GM18502 (cell line): Measurements from ENCODE around the gene ADCY9.

Source experiments
- ATAC-seq: cut with Tn5 transposase; IDR thresholded peaks from one replicate; pipeline ENCODE4 v1.9.1; 2021; ENCODE audit warnings: mild to moderate bottlenecking; ENCODE audit not compliant: unreplicated experiment, poor library complexity

The ADCY9 gene

GRCh38 chr16:4096509-4096908, 19.7 kb downstream of the ADCY9 start:
- no peak for ATAC-seq

DNA sequence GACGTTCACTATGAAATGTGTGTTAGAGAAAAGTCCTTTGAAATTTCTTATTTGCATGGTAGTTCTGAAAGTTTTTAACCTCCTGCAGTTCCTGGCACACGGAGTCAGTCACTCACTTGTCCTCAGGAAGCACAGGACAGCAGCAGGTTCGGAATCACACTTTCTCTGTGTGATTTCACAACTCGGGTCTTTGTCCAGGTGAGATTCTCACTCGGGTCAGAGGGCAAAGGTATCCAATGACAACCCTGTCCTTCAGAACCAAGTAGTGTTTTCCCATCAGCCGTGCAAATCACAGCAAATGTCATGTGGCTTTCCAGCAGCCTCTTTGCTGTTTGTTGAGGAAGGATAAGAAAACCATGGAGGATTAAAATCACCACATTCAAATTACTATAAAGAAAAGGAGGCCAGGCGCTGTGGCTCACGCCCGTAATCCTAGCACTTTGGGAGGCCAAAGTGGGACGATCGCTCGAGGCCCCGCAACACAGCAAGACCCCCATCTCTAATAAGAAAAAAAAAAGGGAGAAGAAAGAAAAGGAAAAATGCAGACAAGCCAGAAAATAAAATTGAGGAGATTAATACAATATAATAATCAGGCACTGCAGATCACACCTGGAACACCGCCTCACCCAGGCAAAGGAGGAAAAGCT, 22.0 kb downstream of the ADCY9 start:
- no peak for ATAC-seq

DNA sequence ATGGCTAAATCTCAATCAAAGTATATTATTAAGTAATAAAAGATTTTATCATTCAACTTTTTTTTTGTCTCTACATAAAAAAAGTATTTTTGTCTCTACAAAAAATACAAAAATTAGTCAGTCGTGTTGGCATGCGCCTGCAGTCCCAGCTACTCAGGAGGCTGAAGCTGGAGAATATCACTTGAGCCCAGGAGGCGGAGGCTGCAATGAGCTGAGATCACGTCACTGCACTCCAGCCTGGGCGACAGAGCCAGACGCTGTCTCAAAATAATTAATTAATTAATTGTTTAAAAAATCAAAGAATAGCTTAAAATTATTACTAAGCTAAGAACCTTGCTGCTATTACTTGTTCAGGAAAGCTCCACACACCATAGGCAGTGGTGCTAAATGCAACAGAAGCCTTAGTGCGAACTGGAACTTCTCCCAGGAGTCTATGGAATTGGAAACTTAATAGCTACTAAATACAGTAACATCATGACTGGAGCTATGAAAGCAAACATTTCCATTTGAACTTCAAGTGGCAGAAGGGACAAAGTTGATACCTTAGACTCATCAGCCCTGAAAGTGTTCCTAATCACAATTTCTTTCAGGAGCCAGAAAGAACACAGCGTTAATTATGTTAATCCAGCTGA, 22.6 kb downstream of the ADCY9 start:
- no peak for ATAC-seq

DNA sequence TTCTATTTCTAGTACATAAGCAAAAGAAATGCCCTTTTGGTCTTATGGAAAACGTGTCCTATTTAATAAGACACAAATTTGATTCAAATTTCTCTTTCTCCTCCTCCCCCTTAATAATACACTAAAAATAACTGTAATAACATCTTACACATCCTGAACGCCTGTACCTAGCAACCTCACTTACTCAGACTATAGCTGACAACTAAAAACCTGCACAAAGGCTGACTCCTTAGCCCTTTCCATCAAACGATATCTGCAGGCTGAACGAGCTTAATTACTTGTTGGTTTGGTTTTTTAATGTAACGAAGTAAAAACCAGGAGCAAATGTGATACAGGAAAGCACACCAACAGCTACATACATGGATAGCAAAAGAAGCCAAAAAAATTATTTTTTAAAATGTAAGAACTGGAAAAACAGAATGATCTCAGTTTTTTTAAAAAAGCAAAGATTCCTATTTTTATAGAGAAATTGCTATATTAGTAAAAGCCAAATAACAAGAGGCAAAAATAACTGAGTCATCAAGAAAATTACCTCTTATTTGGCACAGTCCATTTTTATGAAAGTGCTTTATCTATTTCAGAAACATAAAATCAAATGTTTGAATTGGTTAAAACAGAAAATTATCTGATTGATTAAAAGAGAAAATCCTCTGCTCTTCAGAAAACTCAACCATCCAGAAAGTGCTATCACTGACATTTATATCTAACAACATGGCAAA, 23.5 kb downstream of the ADCY9 start:
- ATAC-seq, result no peak

GRCh38 chr16:4091240-4092012, 24.8 kb downstream of the ADCY9 start:
- ATAC-seq, result no peak

DNA sequence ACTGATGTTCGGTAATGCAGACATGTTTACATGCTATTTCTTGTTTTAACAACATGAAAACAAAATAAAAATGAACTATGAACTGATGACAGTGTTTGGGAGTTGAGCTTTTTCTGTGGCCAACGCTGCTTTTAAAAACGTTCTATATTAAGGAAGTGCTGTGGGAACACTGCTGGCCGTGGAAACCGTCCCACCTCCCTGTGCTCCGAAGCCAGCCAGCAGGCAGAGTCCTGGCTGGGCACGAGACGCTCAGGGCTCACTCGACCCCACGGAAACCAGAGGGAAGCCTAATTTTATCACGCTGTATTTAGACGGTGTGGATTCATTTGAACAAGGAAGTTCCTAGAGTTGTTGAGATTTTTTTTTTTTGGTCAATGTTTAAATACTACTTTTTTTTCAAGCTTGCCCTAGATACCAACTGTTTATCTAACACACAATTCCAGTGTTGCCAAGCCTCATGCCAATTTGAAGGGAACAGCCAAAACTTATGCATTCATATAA, 25.8 kb downstream of the ADCY9 start:
- ATAC-seq, result no peak

- ATAC-seq, result no peak
These were observed 26.4 kb downstream of the ADCY9 start for GRCh38 chr16:4089811-4090301.

- ATAC-seq, result no peak
These were observed 26.9 kb downstream of the ADCY9 start for GRCh38 chr16:4089251-4089810.

DNA sequence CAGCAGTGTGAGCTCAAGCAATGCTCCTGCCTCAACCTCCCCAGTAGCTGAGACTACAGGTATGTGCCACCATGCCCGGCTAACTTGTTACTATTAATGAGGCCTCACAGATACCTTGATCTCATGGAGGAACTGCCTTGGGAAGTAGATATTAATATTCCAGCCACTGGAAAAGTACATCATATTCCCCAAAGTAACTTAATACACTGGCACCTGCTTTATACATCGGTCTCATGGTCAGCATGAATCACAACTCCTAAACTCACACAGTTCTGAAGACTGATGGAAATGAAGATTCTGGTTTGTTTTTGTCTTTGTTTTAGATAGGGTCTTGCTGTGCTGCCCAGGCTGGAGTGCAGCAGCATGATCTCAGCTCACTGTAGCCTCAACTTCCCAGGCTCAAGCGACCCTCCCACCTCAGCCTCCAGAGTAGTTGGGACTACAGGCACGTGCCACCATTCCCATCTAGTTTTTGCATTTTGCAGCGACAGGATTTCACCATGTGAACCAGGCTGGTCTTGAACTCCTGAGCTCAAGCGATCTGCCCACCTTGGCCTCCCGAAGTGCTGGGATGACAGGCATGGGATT, 28.2 kb downstream of the ADCY9 start:
- no peak for ATAC-seq

DNA sequence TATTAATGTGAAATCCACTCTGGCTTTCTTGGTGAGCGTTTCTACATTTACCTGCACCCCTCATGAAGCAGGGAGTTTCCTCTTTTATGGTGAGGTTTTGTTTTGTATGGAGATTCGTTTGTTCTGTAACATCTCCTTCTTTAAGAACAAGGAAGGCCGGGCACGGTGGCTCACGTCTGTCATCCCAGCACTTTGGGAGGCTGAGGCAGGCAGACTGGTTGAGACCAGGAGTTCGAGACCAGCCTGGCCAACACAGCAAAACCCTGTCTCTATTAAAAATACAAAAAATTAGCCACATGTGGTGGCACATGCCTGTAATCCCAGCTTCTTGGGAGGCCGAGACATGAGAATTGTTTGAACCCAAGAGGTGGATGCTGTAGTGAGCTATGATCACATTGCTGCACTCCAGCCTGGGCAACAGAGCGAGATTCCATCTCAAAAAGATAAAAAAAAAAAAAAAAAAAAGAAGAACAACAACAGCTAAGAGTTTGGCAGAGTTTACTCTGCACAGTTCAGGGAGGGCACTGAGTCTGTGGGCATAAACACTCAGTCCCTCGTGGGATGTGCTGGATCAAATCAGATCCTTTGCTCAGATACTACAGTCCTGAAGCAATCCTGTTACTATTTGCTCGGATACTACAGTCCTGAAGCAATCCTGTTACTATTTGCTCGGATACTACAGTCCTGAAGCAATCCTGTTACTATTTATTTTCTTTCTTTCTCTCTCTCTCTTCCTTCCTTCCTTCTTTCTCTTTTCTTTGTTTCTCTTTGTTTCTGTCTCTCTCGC, 28.9 kb downstream of the ADCY9 start:
- no peak for ATAC-seq

DNA sequence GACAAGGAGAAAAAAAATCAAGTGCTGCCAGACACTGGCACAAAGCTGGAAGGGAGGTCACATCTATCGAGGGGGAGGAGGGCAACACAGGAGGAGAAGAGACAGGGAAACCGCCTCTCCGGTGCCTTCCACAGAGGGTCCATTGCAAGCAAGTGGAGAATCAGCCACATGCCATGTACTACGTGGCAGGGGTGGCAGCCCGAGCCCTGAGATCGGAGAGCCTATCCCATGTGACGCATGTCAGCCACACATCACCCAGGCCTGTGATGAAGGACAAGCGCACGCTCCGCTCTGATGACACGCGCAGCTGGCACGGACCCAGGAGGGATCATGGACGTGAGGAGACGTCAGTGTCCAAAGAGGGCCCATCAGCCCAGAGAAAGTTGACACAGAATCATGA, 30.1 kb downstream of the ADCY9 start:
- no peak for ATAC-seq

DNA sequence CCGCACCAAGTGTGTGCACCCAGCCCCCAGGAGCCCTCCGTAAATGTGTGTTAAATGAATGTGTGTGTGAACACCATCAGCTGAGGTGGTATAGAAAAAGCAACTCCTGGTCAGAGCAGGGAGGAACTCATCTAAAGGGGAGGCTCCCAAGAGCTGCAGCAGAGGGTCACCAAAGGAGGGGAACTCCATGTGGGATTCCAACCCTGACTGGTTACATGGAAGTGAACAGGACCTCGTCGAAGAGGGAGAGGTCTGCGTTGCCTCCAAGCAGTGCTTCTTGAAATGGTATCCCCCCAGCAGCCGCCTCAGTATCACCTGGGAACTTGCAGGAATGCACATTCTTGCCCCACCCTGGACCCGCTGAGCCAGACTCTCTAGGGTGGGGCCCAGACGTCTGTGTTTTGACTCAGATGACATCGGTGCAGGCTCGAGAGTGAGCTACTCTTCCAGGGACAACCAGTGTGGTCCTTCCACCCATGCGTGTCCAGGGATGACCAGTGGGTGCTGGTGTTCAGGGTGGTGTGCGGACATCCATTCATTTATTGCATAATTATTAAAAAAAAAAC, 30.8 kb downstream of the ADCY9 start:
- no peak for ATAC-seq

DNA sequence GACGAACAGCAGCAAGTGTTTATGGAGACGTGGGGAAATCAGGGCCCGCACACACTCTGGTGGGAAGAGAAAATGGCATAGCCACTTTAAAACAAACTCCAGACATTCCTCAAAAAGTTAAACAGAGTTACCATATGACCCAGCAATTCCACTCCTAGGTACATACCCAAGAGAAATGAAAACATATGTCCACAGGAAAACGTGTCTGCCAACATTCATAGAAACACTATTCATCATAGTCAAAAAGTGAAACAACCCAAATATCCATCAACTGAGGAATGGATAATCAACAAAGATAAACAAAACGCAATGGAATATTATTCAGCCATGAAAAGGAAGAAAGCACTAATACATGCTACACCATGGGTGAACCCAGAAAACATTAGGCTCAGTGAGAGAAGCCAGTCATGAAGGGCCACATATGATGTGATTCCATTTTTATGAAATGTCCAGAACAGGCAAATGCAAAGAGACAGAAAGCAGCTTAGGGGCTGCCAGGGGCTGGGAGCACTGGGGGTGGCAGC, 32.8 kb downstream of the ADCY9 start:
- no peak for ATAC-seq

DNA sequence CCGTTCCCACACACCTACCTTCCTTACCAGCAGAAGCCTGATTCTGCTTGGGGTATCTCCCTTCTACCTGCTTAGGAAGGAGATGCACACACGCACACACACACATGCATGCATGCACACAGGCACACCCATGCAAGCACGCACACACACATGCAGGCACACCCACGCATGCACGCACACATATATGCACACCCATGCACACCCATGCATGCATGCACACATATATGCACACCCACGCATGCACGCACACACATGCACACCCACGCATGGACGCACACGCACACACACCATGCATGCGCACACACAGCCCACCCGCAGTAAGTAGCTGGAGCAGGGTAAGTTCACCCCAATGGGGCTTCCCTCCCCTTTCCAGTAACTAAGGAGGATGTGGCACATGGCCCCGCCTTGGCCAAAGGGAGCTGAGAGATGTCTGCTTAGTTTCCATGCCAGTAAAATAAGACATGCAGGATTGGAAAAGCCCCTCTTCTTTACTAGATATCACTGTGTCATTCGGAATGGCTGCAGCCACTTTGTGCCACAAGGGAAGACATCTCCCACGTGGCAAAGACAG, 33.7 kb downstream of the ADCY9 start:
- no peak for ATAC-seq

DNA sequence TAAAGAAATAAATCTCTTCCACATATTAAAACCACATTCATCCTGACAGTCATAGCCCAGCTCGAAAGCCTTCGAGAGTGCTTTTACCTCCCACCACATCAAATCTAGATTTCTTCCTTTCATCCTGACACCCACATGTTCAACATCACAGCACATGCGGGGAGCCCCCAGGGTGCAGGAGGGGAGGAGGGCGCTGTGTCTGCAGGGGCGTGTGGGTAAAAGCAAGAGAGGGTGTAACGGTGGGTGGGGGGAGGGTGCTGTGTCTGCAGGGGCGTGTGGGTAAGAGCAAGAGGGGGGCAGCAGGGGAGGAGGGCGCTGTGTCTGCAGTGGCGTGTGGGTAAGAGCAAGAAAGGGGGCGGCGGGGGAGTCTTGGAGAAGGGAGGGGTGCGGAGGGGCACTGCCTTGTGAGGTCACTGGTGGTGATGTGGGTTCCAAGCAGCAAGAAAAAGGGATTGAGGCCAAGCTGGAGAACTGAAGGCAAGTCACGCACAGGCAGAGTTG, 34.7 kb downstream of the ADCY9 start:
- no peak for ATAC-seq

DNA sequence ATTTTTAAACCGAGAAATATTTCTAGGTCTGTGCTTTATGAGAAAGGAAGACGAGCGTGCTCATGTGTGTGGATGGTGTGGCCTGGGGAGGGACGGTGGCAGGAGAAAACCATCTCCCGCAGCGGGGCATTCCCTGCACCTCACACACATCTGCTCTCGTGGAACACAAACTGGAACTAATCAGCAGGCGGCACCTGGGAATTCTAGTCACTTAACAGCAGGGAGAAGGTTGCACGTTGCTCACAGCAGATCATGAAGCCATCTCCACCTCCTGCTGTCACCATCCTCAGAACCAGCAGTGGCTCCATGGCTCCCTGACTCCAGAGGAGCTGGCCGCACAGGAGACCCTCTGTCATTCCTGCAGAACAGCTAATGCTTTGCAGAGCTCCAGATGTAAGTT, 35.2 kb downstream of the ADCY9 start:
- ATAC-seq, result no peak

GRCh38 chr16:4077174-4077649, 39.0 kb downstream of the ADCY9 start:
- ATAC-seq, result no peak

DNA sequence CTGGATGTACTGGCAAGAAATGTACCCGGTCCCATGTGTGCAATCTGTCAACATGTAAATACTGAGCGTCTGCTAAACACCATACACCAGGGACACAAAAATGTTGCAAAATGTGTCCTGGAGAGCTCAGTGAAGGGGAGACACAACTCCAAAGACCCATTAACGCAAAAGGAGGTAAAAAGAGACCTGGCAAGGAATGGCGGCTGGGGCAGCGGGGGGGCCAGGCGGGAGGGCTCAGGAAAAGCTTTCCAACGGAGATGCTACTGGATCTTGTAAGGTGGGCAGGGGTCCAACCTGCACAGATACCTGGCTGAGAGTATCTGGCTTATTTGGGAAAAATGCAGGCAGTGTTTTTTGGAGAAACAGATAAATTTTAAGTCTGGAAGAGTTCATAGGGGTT, 40.7 kb downstream of the ADCY9 start:
- no peak for ATAC-seq
